ENCODE results near the gene DIP2C. TPM values are rescaled to one million over a fixed set of nuclear protein-coding genes. Genes with fewer than 3 reads are reported as not detected.

Gene DIP2C
- total RNA-seq, 1 experiment from 2014 or later, result 4.9 TPM

GRCh38 chr10:494556-494955 lies 194.9 kb downstream of the DIP2C start:
- in situ Hi-C loops (cut with HindIII; ENCODE audit: low pct_unique_long_range_greater_than_20kb, low sequenced_read_pairs), result no loop called here
- DNase-seq (ENCODE audit: low read depth), result no peak

DNA sequence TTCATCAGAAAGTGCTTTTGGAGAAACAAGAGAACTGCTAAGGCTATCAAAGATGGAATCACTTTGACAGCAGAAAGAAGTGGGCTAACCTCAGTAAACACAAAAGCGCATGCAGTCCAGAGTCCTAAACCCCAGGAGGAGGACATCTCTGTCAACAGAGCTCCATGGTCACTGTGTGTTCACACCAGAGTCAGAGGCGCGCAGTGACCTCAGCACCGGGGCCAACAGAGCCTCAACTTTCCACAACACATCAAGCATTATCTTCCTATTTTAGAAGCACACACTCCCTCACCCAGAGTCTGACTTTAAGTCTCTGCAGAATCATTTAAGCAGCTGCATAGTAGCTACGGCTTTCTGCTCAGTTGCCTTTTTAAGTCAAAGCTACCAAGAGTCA lies 195.3 kb downstream of the DIP2C start:
- DNase-seq (ENCODE audit: low read depth), result no peak
- in situ Hi-C loops (cut with HindIII; ENCODE audit: low pct_unique_long_range_greater_than_20kb, low sequenced_read_pairs), result no loop called here

GRCh38 chr10:493391-494148 lies 195.9 kb downstream of the DIP2C start:
- in situ Hi-C loops (cut with HindIII; ENCODE audit: low pct_unique_long_range_greater_than_20kb, low sequenced_read_pairs), result no loop called here
- no peak for DNase-seq (ENCODE audit: low read depth)

- no peak for DNase-seq (ENCODE audit: low read depth)
- in situ Hi-C loops (cut with HindIII; ENCODE audit: low pct_unique_long_range_greater_than_20kb, low sequenced_read_pairs), result no loop called here
Observed at GRCh38 chr10:492836-493235, 196.6 kb downstream of the DIP2C start.

GRCh38 chr10:491667-492424 lies 197.6 kb downstream of the DIP2C start:
- in situ Hi-C loops (cut with HindIII; ENCODE audit: low pct_unique_long_range_greater_than_20kb, low sequenced_read_pairs), result no loop called here
- no peak for DNase-seq (ENCODE audit: low read depth)

DNA sequence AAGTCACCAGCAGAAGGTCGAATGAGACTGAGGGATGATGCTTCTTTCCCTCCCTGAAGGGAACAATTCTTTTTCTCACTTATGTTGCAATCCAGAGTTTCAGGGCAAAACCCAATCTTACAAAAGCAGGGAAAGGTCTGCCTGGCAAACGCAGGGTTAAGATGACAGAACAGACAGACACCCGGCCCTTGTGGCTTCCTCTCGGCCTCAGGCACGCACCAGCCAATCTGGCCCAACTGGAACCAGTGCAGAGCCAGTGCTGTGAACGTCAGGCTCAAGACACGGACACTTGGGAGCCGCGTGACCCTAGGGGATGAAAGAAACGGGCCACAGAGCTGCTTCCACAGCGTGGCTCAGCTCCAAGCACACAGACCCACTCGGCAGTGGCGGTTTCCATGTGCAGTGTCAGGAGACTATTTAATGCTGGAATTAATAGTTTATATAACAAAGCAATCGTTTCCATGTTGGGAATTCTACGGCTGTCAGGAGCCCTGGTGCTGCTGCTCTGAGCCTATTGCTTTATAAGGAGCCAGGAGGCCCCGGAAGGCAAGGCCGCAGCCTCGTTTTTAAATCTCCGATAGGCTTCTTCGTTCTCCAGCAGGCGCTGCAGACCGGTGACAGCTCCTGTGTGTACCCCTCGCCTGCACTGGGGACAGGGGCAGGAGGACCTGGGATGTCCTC lies 198.4 kb downstream of the DIP2C start:
- no peak for DNase-seq (ENCODE audit: low read depth)
- in situ Hi-C loops (cut with HindIII; ENCODE audit: low pct_unique_long_range_greater_than_20kb, low sequenced_read_pairs), result no loop called here

DNA sequence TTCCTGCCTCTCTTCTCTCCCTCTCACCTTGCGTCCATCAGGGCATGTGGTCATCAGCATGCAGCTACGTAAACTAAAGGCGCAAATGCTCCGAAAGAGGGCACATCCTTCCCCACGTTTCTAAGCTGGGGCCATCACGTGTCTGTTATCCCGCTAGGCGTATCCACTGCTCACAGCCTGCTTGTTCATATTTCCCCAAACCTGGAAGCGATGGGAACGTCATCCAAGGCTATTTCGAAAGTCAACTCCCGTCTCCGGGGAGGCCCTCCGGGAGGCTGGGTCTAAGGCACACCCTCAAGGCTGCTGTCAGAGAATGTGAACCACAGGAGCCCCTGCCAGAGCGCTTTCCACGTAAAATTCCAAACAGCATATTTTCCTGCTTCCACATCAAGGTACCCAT lies 199.2 kb downstream of the DIP2C start:
- DNase-seq (ENCODE audit: low read depth), result no peak
- in situ Hi-C loops (cut with HindIII; ENCODE audit: low pct_unique_long_range_greater_than_20kb, low sequenced_read_pairs), result no loop called here

DNA sequence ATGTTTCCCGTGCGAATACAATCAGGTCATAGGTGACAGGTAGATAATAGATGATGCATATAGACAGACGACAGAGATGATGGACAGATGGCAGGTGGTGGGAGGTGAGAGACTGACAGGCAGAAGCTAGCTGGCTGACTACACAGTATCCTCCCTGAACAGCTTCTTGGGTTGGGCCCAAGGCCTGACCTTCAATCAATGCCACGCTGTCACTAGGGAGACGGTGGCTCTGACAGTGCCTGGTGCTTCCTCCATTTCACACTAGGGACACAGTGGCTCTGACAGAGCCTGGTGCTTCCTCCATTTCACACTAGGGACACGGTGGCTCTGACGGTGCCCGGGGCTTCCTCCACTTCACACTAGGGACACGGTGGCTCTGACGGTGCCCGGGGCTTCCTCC lies 200.1 kb downstream of the DIP2C start:
- in situ Hi-C loops (cut with HindIII; ENCODE audit: low pct_unique_long_range_greater_than_20kb, low sequenced_read_pairs), result no loop called here
- no peak for DNase-seq (ENCODE audit: low read depth)

- DNase-seq (ENCODE audit: low read depth), result no peak
Observed at GRCh38 chr10:488933-489215, 200.6 kb downstream of the DIP2C start.

DNA sequence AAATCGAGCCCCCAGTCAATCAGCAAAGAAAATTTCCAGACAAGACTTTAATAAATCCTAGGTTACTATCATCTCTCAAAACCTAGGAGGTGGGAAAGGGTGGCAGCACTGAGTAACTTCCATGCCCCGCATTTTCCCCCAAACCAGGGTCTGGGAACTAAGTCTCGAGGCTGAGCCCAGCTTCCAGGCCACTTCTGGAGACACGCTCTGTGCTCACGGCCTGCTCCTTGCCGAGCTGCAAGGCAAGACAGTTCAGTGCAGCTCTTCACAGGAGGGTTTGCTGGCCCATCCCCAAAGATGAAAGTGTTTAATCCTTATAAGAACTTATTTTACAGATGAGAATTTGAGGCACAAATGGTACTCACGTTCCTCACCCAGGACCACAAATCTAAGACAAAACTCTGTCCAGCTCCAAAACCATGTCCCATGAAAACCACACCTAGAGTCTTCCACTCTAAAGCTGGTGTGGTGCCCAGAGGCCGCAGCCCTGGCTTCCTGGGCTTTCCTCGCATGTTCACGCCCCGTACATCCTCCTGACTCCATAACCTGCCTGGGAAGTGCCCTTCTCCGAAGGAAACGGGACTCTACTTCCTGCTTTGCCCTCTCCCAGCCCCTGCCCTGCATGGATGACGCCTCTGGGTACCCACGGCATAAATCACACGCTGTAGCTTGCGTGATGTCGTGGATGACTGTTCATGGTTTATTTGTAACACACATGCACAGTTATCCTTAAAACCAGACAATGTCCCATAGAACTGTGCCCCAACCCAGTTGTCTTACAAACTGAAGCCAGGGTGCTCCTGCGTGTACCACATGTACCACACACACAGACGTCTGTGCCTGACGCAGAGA lies 201.2 kb downstream of the DIP2C start:
- DNase-seq (ENCODE audit: low read depth), result no peak
- in situ Hi-C loops (cut with HindIII; ENCODE audit: low pct_unique_long_range_greater_than_20kb, low sequenced_read_pairs), result no loop called here

More at GRCh38 chr10:488933-489215, 200.6 kb downstream of the DIP2C start:
- in situ Hi-C loops (cut with HindIII; ENCODE audit: low pct_unique_long_range_greater_than_20kb, low sequenced_read_pairs), result no loop called here

DNA sequence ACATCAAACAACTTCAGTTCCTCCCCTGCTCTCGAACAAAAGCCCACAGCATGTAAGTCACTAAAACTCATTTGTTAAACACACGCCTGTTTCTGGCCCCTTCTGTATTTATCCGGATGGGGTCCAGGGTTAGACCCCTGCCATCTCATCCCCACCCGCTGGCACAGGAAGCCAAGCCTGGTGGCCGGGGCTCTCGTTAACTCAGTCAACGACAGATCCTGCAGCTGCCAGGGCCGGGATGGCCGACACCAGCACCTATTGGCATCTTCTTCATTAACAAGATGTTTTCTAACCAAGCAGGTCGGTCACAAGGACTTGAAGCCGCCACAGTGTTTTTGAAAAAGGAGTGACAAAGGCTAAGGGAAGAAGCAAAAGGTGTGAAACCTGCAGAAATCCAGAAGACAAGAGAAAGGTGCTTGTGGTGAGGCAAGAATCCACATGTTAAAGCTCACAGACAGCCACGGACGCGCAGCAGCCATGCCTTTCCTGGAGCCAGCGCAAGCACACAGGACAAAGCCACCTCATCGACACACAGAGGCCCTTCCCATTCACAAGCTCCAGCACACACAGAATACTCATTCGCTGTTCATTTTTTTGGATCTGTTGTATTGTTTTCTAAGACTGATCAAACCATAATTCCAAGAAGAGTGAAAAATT lies 202.7 kb downstream of the DIP2C start:
- no peak for DNase-seq (ENCODE audit: low read depth)
- in situ Hi-C loops (cut with HindIII; ENCODE audit: low pct_unique_long_range_greater_than_20kb, low sequenced_read_pairs), result no loop called here

GRCh38 chr10:486206-486605 lies 203.3 kb downstream of the DIP2C start:
- DNase-seq (ENCODE audit: low read depth), result no peak
- in situ Hi-C loops (cut with HindIII; ENCODE audit: low pct_unique_long_range_greater_than_20kb, low sequenced_read_pairs), result no loop called here

DNA sequence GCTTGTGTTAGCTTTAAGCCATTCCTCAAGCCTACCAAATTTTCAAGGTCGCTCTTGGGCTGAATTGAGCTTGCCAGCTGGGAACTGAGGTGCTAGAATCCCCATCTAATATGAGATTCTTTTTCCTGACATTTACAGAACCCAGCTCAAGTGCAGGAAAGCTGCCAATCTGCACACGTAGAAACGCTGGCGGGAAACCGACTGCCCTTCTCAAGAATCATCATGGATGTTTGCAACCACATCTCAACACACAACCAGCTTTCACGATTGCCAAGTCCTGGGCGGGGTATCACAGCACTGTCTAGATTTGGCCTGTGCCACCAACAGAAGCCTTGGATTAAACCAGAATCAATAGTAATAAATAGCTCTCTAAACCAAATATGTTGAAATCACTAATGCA lies 203.7 kb downstream of the DIP2C start:
- in situ Hi-C loops (cut with HindIII; ENCODE audit: low pct_unique_long_range_greater_than_20kb, low sequenced_read_pairs), result no loop called here
- no peak for DNase-seq (ENCODE audit: low read depth)

- DNase-seq (ENCODE audit: low read depth), result no peak
- in situ Hi-C loops (cut with HindIII; ENCODE audit: low pct_unique_long_range_greater_than_20kb, low sequenced_read_pairs), result no loop called here
Observed at GRCh38 chr10:484925-485661, 204.4 kb downstream of the DIP2C start.

DNA sequence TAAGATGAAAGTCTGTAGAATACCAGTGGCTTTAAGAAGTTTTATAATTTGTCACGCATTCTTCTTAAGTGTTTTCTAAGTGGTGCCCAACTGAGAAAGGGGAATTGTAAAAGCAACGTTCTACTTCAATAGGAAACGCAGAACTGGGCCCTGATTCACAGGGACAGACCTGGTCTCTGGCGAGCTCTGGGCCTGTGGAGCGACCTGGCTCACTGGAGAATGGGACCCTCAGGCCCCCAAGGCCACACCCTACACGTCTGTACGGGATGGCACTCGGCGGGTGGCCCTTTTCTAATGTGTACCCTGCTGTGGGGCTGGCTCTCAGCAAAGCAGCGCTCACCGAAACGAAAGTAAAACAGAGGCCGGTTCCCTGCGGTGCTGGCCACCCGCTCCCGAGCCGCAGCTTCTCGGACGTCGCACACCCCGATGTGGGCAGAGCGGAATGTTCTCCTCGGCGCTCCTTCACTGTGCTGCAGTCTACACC lies 205.0 kb downstream of the DIP2C start:
- in situ Hi-C loops (cut with HindIII; ENCODE audit: low pct_unique_long_range_greater_than_20kb, low sequenced_read_pairs), result no loop called here
- no peak for DNase-seq (ENCODE audit: low read depth)

GRCh38 chr10:483261-483660 lies 206.2 kb downstream of the DIP2C start:
- in situ Hi-C loops (cut with HindIII; ENCODE audit: low pct_unique_long_range_greater_than_20kb, low sequenced_read_pairs), result no loop called here
- no peak for DNase-seq (ENCODE audit: low read depth)

DNA sequence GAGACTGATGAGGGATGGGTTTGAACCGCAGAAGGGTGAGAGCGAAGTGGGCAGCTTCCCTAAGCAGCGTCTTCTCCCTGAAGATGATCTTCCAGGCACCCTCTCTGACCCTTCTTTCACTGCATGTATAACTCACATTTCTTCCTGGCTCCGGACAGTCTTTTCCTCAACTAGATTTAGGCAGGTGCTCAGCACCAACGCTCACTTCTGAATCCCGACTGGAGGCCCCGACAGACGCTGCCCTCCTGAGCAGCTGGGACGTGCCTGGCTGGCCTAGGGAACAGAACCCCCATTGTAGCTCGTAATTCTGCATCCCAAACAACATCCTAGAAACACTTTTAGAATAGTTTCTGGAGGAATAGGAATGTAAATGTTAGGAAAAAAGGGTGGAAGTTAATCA lies 206.6 kb downstream of the DIP2C start:
- DNase-seq (ENCODE audit: low read depth), result no peak
- in situ Hi-C loops (cut with HindIII; ENCODE audit: low pct_unique_long_range_greater_than_20kb, low sequenced_read_pairs), result no loop called here
